Dedifferentiated amniotic fluid mesenchymal stem cell (primary cell): ENCODE measurements around the gene RNF4.
"Not testable (repeated sequence)": the region's sequence is repeated elsewhere in the genome, so short reads cannot be mapped to it uniquely, and the experiment has no call there.

Experiments
- DNase-seq: peaks from one replicate; pipeline ENCODE4 v3.0.0-alpha.2; 2016; ENCODE audit errors: extremely low spot score

RNF4 gene

DNA sequence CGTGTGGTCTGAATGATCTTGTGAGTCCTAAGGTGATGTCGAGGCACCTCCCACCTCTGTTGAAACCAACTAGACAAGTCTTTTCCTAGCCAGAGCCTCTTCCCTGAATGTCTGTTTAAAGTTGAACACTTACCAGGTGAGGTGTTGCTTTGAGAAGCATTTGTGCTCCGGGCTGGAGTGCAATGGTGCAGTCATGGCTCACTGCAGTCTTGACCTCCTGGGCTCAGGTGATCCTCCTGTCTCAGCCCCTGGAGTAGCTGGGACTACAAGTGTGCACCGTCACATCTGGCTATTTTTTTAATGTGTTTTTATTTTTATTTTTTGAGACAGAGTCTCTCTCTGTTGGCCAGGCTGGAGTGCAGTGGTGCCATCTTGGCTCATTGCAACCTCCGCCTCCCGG, 18.1 kb downstream of the RNF4 start:
- no peak for DNase-seq

DNA sequence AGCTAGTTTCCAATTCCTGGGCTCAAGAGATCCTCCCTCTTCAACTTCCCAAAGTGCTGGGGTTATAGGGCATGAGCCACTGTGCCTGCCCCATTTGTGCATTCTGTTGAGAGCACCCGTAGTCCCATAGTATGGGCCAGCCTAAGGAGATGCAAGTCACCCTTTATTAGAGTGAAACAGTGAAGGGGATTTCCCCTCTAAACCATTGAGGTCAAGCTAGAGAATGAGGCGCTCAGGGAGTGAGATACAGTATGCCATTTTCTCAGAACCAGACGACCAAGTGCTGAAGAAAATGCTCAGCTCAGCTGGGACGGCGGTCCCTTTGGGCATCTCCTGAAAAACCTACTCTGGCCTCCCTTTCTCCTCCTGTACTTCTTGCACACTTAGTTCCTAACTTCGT, 18.7 kb downstream of the RNF4 start:
- no peak for DNase-seq

DNA sequence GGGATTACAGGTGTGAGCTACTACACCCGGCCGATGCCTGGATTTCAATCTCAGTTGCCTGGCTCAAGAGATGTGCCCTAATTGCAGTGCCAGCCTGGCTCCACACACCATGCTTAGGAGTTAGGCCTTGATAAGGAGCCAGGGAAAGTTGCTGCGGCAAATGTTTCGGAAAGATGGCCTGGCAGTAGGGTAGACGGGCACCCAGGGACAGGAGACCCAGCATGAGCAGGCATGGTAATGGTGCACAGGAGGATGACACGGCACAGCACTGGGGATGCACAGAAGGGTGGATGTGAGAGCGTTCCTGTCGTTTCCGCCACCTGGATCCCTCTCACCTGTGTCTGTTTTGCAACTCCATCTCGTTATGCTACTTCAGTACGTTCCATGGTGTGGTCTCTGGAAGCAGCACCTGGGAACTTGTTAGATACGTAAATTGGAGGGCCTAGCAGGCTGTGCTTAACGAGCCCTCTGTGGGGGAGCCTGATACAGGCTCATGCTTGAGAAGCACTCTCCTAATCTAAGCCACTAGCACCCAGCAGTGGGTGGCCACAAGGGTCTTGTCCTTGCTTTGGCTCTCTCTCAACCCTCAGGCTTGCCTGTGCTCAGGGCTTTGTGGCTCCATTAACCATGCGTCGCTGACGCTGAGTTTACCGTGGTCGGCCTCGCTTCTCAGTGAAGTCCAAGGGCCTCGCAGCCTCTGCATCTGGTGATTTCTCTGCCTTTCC, 20.3 kb downstream of the RNF4 start:
- DNase-seq: no peak

DNA sequence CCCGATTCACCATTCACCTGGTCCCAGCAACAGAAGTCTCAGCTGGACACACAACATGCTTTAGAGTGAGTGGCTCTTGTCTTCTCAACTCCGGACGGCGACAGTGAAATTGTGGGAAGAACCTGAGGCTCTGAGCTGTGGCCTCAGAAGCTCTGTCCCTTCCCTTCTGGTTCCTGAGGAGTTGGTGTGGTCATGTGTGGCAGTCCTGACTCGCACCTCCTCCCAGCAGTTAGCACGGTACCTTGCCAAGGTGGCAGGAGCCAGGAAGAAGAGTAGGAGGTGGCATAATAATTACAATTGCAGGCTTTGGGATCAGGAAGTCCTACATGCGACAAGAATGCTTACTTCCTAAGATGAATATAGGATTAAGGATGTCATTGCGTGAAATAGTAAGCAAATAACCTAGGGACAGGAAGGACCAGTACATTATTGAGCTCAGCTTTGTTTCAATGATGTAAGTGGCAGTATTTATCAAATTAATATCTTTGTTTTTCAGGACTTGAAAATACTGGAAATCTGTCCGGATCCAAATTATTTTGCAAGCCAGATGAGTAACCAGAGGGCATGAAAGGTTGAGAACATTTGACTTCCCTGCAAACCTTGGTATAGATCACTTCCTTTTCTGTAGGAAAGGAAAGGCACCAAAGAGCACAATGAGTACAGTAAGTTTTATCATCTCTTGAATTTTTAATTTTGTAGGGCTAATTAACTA, 21.1 kb downstream of the RNF4 start:
- no peak for DNase-seq

DNA sequence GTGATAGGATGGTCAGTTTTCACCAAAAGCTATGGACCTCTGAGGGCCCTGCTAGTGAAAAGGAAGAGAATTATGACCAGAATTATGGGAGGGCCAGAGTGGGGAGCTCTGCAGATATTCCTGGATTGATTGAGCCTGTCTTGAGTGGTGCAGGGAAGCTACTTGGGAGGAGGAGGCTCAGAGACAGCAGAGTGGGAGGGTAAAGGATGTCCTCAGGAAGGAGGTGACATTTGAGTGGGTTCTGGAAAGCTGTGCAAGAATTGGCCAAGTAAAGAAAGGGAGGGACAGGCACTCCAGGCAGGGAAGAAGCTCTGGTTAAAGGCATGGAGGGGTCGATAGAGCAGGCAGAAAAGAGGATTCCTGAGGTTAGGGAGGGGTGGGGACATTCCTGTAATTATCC, 24.1 kb downstream of the RNF4 start:
- DNase-seq: no peak

DNA sequence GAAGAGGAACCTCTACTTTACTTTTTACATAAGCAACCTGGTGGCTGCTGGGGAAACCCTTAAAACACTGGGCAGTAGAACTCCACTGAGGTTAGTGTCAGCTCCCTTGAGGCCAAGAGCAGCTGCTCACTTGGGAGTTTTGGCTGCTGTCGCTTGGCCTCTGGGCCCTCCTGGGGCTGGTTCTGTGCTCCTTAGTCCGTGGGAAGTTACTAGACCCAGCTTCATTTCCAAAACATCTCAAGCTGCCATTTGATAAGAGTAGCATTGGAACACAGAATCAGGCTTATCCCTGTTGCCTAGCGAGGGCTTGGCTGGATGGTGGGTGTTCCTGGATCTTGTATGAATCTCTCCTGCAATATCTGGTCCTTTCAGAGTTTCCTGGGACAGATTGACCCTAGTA, 26.1 kb downstream of the RNF4 start:
- DNase-seq: no peak

DNA sequence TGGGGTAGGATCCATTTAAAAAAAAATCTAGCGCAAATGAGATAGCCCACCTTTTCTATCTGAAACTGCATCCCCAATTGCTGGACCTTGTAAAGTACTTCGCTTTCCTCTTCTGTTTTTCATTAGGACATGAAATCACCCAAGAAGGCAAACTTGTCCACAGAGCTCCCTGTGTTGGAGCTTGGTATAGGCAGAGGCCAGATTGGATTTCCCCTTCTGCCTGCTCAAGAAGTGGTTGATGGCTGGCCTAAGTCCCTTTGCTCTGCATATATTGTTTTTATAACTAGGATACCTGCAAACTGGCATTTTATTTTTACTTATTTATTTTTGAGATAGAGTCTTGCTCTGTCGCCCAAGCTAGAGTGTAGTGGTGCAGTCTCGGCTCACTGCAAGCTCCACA, 28.4 kb downstream of the RNF4 start:
- no peak for DNase-seq

DNA sequence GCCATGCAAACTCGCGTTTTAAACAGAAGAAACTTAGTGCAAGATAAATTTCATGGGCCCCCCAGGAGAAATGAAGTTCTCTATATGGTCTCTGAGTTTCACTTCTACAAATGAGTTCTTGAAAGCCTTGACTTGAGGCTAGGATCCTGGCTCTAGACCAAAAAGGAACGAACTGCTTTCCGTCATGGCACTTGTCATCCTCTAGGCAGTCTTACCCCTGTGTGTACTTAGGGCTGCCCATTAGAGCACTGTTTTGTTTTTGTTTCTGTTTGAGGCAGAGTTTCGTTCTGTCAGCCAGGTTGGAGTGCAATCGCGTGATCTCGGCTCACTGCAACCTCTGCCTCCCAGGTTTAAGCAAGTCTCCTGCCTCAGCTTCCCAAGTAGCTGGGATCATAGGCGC, 29.0 kb downstream of the RNF4 start:
- DNase-seq: no peak

DNA sequence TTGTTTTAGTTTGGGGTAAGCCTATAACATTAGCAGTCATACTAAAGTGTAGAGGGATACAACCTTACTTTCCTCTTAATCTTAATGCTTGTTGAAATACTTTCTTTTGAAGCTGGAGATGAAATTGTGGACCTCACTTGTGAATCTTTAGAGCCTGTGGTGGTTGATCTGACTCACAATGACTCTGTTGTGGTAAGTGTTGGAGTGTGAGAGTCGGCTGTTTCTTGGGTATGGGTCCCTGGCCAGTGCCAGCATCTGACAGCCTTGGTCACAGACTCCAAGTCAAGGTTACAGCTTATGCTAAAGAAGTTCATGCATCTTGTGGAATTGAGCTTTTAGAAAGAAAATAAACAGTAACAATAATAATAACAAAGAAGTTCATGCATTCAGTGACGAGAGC, 31.6 kb downstream of the RNF4 start:
- DNase-seq: no peak

DNA sequence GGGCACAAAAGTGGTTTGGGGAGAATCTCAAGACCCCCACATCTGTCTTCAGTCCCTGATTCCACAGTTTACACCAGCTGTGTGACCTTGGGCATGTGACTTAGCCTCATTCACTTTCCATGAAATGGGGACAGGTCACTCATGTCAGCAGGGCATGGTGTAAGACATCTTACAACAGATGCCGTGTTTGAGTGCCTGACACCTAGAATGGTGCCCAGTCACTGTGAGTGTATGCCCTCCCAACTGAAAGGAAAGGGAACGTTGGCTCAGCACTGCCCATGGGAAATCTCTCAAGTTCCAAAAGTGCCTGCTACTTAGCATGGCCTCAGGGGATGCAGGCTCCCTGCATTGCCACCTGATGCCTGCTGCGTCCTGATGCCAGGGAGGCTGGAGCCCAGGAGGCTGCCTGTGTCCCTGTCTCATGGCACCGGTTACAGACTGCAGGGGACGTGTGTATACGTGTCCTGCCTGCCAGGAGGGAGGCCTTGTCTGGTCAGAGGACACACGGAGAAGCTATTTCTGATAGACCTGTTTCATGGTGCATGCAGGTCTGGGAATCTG, 32.2 kb downstream of the RNF4 start:
- DNase-seq: no peak

DNA sequence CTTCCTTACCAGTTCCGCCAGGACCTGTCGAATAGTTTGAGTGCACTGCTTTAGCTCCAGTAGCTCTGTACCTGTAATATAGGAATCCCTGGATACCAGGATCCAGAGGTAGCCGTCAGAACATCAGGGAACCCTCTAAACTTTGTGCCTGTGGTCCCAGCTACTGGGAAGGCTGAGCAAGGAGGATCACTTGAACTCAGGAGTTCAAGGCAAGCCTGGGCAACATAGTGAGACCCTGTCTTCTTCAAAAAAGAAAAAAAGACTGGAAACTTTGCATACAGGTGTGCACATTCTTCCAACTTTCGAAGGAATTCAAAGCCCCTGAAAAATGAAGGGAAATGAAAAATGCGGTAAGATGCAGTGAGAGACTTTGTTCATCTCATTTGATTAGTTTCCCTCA, 34.9 kb downstream of the RNF4 start:
- no peak for DNase-seq

DNA sequence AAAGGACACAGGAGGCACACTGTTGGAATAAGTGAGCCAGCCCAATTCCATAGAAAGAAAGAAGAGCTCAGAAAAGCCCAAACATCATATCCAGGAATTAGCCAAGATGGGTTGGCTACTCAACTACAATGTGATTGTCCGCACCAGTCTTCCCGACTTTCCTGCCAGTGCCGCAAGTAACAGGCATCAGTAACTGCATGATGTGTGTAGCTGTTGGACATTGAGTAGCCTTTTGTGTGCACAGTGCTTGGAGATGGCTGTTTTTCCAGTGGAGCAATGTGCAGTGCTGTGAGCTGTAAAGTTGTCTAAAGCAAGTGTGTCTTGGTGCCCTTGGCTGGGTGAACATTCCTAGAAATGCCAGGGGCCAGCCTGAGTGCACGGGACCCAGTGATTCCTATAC, 38.4 kb downstream of the RNF4 start:
- no peak for DNase-seq

DNA sequence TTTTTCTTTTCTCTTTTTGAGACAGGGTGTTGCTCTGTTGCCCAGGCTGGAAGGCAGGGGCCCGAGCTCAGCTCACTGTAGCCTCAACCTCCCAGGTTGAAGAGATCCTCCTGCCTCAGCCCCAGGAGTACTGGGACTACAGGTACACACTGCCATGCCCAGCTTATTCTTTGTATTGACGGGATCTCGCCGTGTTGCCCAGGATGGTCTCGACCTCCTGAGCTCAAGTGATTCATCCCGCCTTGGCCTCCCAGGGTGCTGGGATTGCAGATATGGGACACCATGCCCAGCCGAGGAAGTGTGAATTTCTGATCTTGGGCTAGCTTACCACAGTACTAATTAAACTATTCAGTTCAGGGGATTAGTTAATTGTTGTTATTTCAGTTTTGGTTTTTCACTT, 38.9 kb downstream of the RNF4 start:
- DNase-seq: no peak

DNA sequence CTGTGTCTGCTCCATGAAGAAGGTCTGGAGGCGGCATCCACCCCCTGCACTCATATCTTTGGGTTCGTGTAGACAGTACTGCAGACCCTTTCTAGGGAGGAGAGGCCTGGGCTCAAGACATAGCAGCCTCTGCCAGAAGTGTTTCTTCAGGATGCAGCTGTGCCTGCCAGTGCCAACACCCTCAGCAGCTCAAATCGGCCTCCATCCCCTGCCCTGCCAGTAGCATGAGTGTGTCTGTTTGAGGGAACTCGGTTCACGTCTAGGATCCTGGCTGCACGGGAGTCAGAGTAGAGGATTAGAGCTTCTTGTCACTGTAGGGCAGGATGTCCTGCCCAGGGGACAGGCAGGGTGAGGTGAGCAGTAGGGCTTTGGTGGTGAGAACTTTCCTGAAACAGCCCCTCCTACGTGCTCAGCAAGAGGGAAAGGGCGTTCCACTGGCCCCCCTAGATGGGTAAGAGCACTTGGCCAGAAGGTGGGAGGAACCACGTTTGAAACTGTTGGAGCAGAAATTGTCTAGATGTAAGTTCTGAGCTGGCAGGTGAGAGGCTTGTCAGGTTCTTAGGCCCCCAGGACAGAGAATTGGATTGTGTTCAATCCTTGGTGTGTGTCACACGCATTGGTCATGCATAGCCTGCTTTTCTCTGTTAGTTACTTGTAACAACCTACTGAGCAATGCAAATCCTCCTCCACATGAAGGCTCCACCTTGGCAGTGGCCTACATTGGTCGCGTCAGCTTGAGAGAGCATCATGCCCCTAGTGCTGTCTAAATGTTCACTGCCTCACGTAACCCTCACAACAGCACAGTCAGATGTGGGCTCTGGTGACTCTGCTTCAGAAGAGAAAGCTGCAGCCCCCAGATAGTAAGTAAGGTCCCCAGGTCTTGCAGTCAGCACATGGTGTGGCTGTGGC, 41.7 kb downstream of the RNF4 start:
- no peak for DNase-seq

DNA sequence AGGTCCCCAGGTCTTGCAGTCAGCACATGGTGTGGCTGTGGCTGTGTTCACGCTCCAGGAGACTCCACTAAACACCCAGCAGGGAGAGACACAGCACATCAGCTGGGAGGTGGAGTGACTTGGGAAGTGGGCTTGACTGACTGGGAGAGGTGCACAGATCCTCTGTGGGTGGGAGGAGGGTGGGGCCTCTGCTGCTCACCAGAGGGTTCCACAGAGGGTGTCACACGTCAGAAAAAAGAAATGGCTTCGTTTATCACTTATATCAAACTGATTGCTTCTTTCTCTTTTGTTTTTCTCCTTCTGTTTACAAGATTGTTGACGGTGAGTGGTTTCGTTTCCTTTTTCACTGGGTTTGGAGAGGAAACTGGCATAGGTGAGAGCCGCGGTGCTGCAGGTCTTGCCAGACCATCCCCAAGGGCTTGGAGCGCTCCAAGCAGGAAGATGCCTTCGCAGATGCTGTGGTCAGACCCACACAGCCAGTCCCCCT, 42.8 kb downstream of the RNF4 start:
- no peak for DNase-seq

DNA sequence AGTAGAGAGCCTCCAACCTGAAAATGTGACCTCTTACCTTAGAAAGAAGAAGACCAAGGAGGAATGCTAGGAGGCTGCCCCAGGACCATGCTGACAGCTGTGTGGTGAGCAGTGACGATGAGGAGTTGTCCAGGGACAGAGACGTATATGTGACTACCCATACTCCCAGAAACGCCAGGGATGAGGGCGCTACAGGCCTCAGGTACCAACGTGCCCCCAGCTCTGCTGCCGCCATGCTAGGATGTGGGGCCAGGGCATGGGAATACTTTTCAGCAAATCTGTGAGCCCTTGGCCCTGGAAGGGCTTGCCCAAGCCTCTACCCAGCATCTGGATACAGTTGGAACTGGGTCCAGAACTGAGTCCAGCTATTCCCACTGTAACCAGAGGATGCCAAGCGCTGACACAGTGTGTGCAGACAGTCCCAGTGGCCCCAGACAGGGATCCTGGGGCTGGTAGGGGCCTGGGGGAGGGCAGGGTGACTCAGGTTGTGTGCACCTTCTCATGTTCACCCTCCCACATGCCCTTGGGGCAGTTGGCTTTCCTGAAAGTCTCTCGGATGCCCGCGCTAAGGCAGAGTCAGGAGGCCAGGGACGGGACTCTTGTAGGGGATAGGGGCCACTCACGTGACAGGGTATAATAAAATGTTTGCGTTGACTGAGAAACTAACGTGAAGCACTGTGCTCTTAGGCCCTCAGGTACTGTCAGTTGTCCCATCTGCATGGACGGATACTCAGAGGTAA, 43.7 kb downstream of the RNF4 start:
- DNase-seq: no peak

DNA sequence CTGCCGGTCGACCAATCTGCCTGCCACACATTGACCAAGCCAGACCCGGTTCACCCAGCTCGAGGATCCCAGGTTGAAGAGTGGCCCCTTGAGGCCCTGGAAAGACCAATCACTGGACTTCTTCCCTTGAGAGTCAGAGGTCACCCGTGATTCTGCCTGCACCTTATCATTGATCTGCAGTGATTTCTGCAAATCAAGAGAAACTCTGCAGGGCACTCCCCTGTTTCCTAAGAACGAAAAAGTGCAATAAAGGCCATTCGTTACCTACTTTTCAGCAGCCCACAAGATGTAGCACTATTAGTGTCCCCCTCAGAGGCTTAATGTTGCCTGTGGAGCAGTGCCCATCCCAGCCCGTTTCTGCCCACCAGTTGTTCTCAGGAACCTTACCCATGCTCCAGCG, 45.3 kb downstream of the RNF4 start:
- not testable (repeated sequence) for DNase-seq

DNA sequence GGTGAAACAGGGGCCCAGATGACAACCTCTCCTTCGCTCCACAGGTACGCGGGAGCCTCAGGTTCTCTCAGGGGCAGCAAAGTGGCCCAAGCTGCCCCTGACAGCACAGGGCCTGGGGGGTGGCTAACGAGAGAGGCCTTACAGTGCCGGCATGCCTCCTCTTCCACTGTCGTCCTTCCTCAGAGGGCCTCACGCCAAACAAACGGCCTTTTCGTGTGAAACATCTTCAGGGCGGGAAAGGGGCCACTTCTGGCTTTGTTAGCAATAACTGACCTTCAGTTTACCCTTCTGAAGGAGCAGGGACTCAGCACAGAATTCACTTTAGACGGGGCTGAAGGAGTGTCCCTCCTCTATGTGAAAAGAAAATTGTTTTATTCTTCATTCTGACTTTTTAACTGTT, 46.0 kb downstream of the RNF4 start:
- not testable (repeated sequence) for DNase-seq

DNA sequence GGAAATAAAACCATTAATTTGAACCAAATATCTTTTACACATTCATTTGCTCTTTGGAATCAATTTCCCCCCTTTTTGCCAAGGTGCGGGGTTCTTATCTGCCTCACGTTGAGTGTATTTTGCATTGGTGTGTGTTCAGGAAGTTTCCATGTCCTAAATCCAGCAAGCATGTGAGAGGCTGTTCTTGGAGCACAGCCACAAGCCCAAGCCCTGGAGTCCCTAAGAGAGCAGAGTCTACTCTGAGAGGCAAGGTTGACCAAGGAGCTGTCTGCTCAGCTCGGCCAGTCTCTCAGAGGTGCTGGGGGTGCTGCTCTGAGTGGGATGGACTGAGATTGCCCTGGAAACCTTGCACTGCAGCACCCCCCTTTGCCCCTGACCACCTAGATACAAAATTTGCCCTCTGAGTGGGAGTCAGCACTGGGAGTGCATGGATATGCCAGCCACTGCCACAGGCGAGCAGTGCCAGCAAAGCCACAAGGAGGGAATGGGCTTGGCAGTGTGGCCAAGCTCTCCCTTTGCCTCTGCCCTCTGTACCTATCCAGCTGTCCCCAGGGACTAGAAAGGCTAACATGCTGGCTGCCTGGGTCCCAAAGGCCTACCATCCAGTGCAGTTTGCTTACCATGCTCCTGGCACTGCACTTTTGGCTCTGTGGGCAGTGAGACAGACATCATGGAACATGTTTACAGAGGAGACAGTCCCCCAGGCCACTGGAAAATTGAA, 47.1 kb downstream of the RNF4 start:
- no peak for DNase-seq

DNA sequence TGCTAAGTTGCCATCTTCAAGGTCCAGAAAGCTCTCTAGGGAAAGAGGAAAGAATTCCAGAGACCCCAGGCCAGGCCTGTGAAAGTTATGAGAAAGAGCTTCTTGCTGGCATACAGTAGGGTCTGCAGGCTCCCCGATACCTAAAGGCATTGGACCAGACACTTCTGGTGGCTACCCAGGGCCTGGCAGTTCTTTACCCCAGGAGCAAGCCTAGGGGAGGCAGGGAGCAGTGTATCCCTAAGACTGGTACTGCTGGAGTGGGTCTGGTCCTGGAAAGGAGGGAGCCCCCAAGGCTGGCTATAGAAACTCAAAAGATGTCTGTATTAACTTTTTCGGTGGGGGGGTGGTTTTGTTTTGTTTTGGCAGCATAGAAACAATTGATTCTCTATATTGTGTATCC, 47.7 kb downstream of the RNF4 start:
- DNase-seq: no peak

DNA sequence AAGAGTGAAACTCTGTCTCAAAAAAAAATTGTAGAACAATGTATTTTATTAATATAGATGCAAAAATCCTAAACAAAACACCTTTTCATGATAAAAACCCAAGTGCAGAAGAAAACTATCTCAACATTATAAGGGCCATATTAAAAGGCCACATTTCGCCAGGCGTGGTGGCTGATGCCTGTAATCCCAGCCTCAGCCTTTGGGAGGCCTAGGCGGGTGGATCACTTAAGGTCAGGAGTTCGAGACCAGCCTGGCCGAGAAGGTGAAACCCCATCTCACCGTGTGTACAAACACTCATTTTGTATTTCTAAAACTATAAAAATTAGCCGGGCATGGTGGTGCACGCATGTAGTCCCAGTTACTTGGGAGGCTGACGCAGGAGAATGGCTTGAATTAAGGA, 57.7 kb downstream of the RNF4 start:
- no peak for DNase-seq
